WTC11 (cell line): Measurements from ENCODE around the gene STUM. TPM values are rescaled to one million over a fixed set of nuclear protein-coding genes. Genes with fewer than 3 reads are reported as not detected.

Experiments
- ATAC-seq: fragments of 200-7000 bp; cut with Tn5 transposase; 2 replicates; pipeline ENCODE4 v1.10.0; 2021; ENCODE audit warnings: mild to moderate bottlenecking, moderate library complexity
- CTCF ChIA-PET: fragments of 300-600 bp; sonication (Branson Sonifier 250); formaldehyde crosslinking; loops from one replicate; lab custom pipeline; 2021; ENCODE audit warnings: antibody characterized with exemption; lab: Charles Lee
- POLR2A ChIA-PET: fragments of 350-600 bp; sonication (Branson Sonifier 250); formaldehyde crosslinking; loops from one replicate; lab custom pipeline; 2021; ENCODE audit warnings: antibody characterized with exemption; lab: Charles Lee
- DNase-seq: peaks from one replicate; pipeline ENCODE4 v3.0.0; 2021; ENCODE audit warnings: low spot score
- H3K27ac Mint-ChIP-seq: 2 replicates; pipeline ENCODE4 v1.8.0; 2021; ENCODE audit warnings: mixed read lengths
- H3K27me3 Mint-ChIP-seq: 2 replicates; pipeline ENCODE4 v1.8.0; 2021; ENCODE audit warnings: low read depth, mild to moderate bottlenecking, moderate library complexity, mixed read lengths
- H3K36me3 Mint-ChIP-seq: 2 replicates; pipeline ENCODE4 v1.8.0; 2021; ENCODE audit warnings: mixed read lengths
- H3K4me1 Mint-ChIP-seq: 2 replicates; pipeline ENCODE4 v1.8.0; 2022; ENCODE audit warnings: mixed read lengths
- H3K4me3 Mint-ChIP-seq: 2 replicates; pipeline ENCODE4 v1.8.0; 2021; ENCODE audit warnings: mild to moderate bottlenecking, moderate library complexity, mixed read lengths
- H3K9me3 Mint-ChIP-seq: 2 replicates; pipeline ENCODE4 v1.8.0; 2021; ENCODE audit warnings: mixed read lengths
- ELF4 ChIP-seq: sonication (generic); formaldehyde crosslinking; IDR thresholded peaks from 2 replicates; pipeline ENCODE4 v1.8.1; 2022; ENCODE audit warnings: low read depth, mild to moderate bottlenecking, moderate library complexity, missing genetic modification reagents
- EMX1 ChIP-seq: fragments of 250-450 bp; sonication (Bioruptor Pico); IDR thresholded peaks from 2 replicates; pipeline ENCODE4 v1.8.0; 2021; ENCODE audit warnings: mild to moderate bottlenecking
- ESRRA ChIP-seq: sonication (generic); formaldehyde crosslinking; IDR thresholded peaks from 2 replicates; pipeline ENCODE4 v1.8.1; 2022; ENCODE audit warnings: mild to moderate bottlenecking, missing genetic modification reagents, borderline replicate concordance
- ETV6 ChIP-seq: sonication (generic); formaldehyde crosslinking; IDR thresholded peaks from 2 replicates; pipeline ENCODE4 v1.8.1; 2022; ENCODE audit warnings: mild to moderate bottlenecking, missing genetic modification reagents
- IRF2 ChIP-seq: sonication (generic); formaldehyde crosslinking; IDR thresholded peaks from 2 replicates; pipeline ENCODE4 v1.8.0; 2022; ENCODE audit warnings: low read depth, missing genetic modification reagents, borderline replicate concordance
- JAZF1 ChIP-seq: fragments of 250-450 bp; sonication (Bioruptor Pico); IDR thresholded peaks from 2 replicates; pipeline ENCODE4 v1.9.0; 2021; ENCODE audit warnings: moderate library complexity, mild to moderate bottlenecking, inconsistent platforms
- MXD4 ChIP-seq: fragments of 250-450 bp; sonication (Bioruptor Pico); IDR thresholded peaks from 2 replicates; pipeline ENCODE4 v1.8.0; 2021; ENCODE audit warnings: mild to moderate bottlenecking, moderate library complexity, borderline replicate concordance
- NFATC4 ChIP-seq: fragments of 250-450 bp; sonication (Bioruptor Pico); IDR thresholded peaks from 2 replicates; pipeline ENCODE4 v1.9.0; 2021; ENCODE audit warnings: mild to moderate bottlenecking
- NFE2L1 ChIP-seq: sonication (generic); formaldehyde crosslinking; IDR thresholded peaks from 2 replicates; pipeline ENCODE4 v1.8.1; 2023; ENCODE audit warnings: missing genetic modification reagents
- NR1H2 ChIP-seq: sonication (generic); formaldehyde crosslinking; IDR thresholded peaks from 2 replicates; pipeline ENCODE4 v1.9.0; 2021; ENCODE audit warnings: mild to moderate bottlenecking, moderate library complexity, missing genetic modification reagents
- PRRX2 ChIP-seq: fragments of 250-450 bp; sonication (Bioruptor Pico); IDR thresholded peaks from 2 replicates; pipeline ENCODE4 v1.8.0; 2021; ENCODE audit warnings: mild to moderate bottlenecking
- SMAD3 ChIP-seq: sonication (generic); formaldehyde crosslinking; IDR thresholded peaks from 2 replicates; pipeline ENCODE4 v1.8.0; 2022; ENCODE audit warnings: missing genetic modification reagents, mild to moderate bottlenecking, borderline replicate concordance
- SOX15 ChIP-seq: fragments of 250-450 bp; sonication (Bioruptor Pico); IDR thresholded peaks from 2 replicates; pipeline ENCODE4 v1.9.0; 2021; ENCODE audit warnings: mild to moderate bottlenecking
- TEAD4 ChIP-seq: sonication (generic); formaldehyde crosslinking; IDR thresholded peaks from 2 replicates; pipeline ENCODE4 v1.8.0; 2022; ENCODE audit warnings: mild to moderate bottlenecking, missing genetic modification reagents
- ZBTB21 ChIP-seq: sonication (generic); formaldehyde crosslinking; IDR thresholded peaks from 2 replicates; pipeline ENCODE4 v1.8.1; 2023; ENCODE audit warnings: mild to moderate bottlenecking, missing genetic modification reagents, borderline replicate concordance
- ZNF423 ChIP-seq: fragments of 250-450 bp; sonication (Bioruptor Pico); IDR thresholded peaks from 2 replicates; pipeline ENCODE4 v2.1.2; 2022; ENCODE audit warnings: mild to moderate bottlenecking, moderate library complexity
- total RNA-seq: library from RNA; stranded (reverse); gene quantifications from 3 replicates; pipeline ENCODE4 v1.2.3, GENCODE V29; 2021
- TF ChIP-seq, protein P1 (sequence below): sonication (generic); formaldehyde crosslinking; IDR thresholded peaks from 2 replicates; pipeline ENCODE4 v1.8.1; 2022; ENCODE audit warnings: low read depth, mild to moderate bottlenecking, moderate library complexity, missing genetic modification reagents, borderline replicate concordance
- TF ChIP-seq, protein P2 (sequence below): sonication (generic); formaldehyde crosslinking; IDR thresholded peaks from 2 replicates; pipeline ENCODE4 v1.8.0; 2022; ENCODE audit warnings: mild to moderate bottlenecking, missing genetic modification reagents
- TF ChIP-seq, protein P3 (sequence below): sonication (generic); formaldehyde crosslinking; IDR thresholded peaks from 2 replicates; pipeline ENCODE4 v1.8.1; 2023; ENCODE audit warnings: mild to moderate bottlenecking, missing genetic modification reagents
- TF ChIP-seq, protein P4 (sequence below): sonication (generic); formaldehyde crosslinking; IDR thresholded peaks from 2 replicates; pipeline ENCODE4 v1.8.1; 2022; ENCODE audit warnings: mild to moderate bottlenecking, missing genetic modification reagents, moderate library complexity, borderline replicate concordance
- TF ChIP-seq, protein P5 (sequence below): fragments of 250-450 bp; sonication (Bioruptor Pico); IDR thresholded peaks from 2 replicates; pipeline ENCODE4 v2.1.2; 2022; ENCODE audit warnings: mild to moderate bottlenecking, moderate library complexity
- TF ChIP-seq, protein P6 (sequence below): sonication (generic); formaldehyde crosslinking; IDR thresholded peaks from 2 replicates; pipeline ENCODE4 v1.8.0; 2023; ENCODE audit warnings: missing genetic modification reagents
- TF ChIP-seq, protein P7 (sequence below): fragments of 250-450 bp; sonication (Bioruptor Pico); IDR thresholded peaks from 2 replicates; pipeline ENCODE4 v1.9.0; 2021; ENCODE audit warnings: mild to moderate bottlenecking

STUM gene
- total RNA-seq, 1 experiment from 2014 or later: 2.5 TPM

DNA sequence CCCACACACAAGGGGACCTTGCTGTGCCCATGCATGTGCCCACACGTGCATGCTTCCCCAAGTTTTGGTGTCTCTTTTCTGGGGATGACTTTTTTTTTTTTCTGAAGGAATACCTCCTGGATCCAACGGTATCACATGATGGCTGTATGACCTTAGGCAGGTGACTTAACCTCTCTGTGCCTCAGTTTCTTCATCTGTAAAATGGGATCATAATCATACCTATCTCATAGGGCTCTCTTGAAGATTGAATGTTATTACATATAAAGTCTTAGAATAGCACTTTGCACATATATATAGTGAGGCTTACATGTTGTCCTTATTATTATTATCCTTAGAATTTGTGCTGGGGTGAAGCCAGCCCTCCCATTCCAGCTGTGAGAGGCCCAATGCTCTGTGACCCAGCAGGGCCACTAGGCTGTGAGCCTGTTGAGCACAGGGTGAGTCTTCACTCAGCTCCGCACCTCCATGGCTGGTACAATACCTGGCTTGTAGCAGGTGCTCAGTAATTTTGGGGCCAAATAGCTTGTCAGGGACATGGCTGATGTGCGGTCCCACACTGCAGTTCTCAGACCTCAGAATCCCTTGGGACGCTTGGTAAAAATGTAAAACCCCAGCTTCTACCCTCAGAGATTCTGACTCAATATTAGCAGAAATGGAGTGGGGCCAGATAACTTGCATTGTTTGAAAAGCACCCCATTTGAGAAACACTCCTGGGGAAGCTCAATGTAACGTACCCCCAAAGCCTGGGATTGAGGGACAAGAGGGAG, 20.6 kb downstream of the STUM start:
- peaks cover 5% of the 10 kb centered on the region; the same call in 1 of the 2 replicates for H3K9me3 Mint-ChIP-seq
- TF ChIP-seq NFE2L1: no peak
- TF ChIP-seq ZNF423 (CRISPR knock-in tag): no peak
- no peak for TF ChIP-seq SMAD3 (CRISPR knock-in tag)
- no peak for TF ChIP-seq ESRRA
- TF ChIP-seq, protein P1, sequence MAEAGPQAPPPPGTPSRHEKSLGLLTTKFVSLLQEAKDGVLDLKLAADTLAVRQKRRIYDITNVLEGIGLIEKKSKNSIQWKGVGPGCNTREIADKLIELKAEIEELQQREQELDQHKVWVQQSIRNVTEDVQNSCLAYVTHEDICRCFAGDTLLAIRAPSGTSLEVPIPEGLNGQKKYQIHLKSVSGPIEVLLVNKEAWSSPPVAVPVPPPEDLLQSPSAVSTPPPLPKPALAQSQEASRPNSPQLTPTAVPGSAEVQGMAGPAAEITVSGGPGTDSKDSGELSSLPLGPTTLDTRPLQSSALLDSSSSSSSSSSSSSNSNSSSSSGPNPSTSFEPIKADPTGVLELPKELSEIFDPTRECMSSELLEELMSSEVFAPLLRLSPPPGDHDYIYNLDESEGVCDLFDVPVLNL (CRISPR knock-in tag): no peak
- TF ChIP-seq SOX15 (CRISPR knock-in tag): no peak
- TF ChIP-seq EMX1: no peak
- TF ChIP-seq, protein P2, sequence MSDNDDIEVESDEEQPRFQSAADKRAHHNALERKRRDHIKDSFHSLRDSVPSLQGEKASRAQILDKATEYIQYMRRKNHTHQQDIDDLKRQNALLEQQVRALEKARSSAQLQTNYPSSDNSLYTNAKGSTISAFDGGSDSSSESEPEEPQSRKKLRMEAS: no peak
- TF ChIP-seq TEAD4 (CRISPR knock-in tag): no peak
- no peak for TF ChIP-seq NFATC4 (CRISPR knock-in tag)
- TF ChIP-seq PRRX2: no peak
- no peak for TF ChIP-seq ZBTB21
- TF ChIP-seq, protein P3, sequence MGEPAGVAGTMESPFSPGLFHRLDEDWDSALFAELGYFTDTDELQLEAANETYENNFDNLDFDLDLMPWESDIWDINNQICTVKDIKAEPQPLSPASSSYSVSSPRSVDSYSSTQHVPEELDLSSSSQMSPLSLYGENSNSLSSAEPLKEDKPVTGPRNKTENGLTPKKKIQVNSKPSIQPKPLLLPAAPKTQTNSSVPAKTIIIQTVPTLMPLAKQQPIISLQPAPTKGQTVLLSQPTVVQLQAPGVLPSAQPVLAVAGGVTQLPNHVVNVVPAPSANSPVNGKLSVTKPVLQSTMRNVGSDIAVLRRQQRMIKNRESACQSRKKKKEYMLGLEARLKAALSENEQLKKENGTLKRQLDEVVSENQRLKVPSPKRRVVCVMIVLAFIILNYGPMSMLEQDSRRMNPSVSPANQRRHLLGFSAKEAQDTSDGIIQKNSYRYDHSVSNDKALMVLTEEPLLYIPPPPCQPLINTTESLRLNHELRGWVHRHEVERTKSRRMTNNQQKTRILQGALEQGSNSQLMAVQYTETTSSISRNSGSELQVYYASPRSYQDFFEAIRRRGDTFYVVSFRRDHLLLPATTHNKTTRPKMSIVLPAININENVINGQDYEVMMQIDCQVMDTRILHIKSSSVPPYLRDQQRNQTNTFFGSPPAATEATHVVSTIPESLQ (CRISPR knock-in tag): no peak
- TF ChIP-seq, protein P4, sequence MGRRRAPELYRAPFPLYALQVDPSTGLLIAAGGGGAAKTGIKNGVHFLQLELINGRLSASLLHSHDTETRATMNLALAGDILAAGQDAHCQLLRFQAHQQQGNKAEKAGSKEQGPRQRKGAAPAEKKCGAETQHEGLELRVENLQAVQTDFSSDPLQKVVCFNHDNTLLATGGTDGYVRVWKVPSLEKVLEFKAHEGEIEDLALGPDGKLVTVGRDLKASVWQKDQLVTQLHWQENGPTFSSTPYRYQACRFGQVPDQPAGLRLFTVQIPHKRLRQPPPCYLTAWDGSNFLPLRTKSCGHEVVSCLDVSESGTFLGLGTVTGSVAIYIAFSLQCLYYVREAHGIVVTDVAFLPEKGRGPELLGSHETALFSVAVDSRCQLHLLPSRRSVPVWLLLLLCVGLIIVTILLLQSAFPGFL (CRISPR knock-in tag): no peak
- no peak for TF ChIP-seq MXD4 (CRISPR knock-in tag)
- TF ChIP-seq ETV6: no peak
- TF ChIP-seq IRF2 (CRISPR knock-in tag): no peak
- TF ChIP-seq, protein P5, sequence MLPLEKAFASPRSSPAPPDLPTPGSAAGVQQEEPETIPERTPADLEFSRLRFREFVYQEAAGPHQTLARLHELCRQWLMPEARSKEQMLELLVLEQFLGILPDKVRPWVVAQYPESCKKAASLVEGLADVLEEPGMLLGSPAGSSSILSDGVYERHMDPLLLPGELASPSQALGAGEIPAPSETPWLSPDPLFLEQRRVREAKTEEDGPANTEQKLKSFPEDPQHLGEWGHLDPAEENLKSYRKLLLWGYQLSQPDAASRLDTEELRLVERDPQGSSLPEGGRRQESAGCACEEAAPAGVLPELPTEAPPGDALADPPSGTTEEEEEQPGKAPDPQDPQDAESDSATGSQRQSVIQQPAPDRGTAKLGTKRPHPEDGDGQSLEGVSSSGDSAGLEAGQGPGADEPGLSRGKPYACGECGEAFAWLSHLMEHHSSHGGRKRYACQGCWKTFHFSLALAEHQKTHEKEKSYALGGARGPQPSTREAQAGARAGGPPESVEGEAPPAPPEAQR: no peak
- DNase-seq (no peak), ATAC-seq (no peak)
- no peaks in the 10 kb centered on the region; the same call in none of the 2 replicates for H3K27me3 Mint-ChIP-seq
- ChIA-PET POLR2A (interaction anchor here (1.1 kb wide), 1 partner anchor 21 kb away, joined by 8 read pairs; the partner anchor contains the start of gene STUM), CTCF (interaction anchor here (0.6 to 4.4 kb wide), 46 partner anchors 8 to 368 kb away, joined by 3 to 98 read pairs (median 4); partner anchors contain the start of genes LIN9, PARP1 and STUM)
- H3K27ac Mint-ChIP-seq: no peak overlapping the region
- H3K36me3 Mint-ChIP-seq: no peaks in the 10 kb centered on the region
- peaks cover 13% of the 10 kb centered on the region for H3K4me1 Mint-ChIP-seq
- H3K4me3 Mint-ChIP-seq: no peak overlapping the region

DNA sequence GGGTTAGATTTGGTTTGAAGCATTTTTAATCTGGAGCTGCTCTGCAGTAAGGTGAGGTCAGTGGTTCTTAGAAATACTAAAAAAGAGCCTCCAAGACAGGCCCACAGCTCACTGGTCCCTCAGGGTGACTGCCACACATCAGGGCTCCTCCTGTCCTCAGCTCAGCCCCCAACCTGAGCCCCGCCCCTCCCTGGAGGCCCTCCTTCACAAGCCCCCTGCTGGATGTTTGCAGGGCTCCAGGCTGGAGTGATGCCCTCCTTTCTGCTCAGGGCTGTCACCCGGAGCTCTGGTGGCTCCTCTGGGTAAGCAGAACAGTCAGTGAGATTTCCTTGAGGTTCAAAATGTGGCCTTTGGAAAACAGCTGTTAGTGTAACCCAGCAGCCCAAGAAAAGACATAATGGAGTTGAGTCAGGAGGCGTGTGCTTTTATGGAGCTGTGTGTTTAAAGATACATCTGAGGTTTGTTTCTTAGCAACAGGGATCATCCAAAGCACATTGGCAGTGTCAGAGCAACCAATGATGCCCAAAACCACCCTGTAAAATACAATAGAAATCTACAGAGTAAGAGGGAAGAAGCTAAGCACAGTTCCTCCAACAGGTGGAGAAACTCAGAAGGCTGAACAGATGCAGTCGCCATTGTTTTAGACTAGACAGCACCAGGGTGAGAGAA, 21.4 kb downstream of the STUM start:
- DNase-seq (peak; percentile 77), ATAC-seq (peak; percentile 94)
- peaks cover 13% of the 10 kb centered on the region for H3K4me1 Mint-ChIP-seq
- H3K4me3 Mint-ChIP-seq: no peak overlapping the region
- H3K27me3 Mint-ChIP-seq: no peaks in the 10 kb centered on the region; the same call in 1 of the 2 replicates
- H3K27ac Mint-ChIP-seq: no peak overlapping the region
- POLR2A ChIA-PET: interaction anchor here (1.1 kb wide), 1 partner anchor 22 kb away, joined by 8 read pairs; the partner anchor contains the start of gene STUM
- H3K36me3 Mint-ChIP-seq: no peaks in the 10 kb centered on the region
- no peaks in the 10 kb centered on the region for H3K9me3 Mint-ChIP-seq
- CTCF ChIA-PET: interaction anchor here (0.6 to 4.4 kb wide), 49 partner anchors 9 to 369 kb away, joined by 3 to 98 read pairs (median 4); partner anchors contain the start of genes LIN9, PARP1 and STUM
- TF ChIP-seq NR1H2 (CRISPR knock-in tag) (no peak), JAZF1 (CRISPR knock-in tag) (no peak), SMAD3 (CRISPR knock-in tag) (no peak), NFATC4 (CRISPR knock-in tag) (no peak), ETV6 (no peak), ELF4 (no peak)
- TF ChIP-seq, protein P6, sequence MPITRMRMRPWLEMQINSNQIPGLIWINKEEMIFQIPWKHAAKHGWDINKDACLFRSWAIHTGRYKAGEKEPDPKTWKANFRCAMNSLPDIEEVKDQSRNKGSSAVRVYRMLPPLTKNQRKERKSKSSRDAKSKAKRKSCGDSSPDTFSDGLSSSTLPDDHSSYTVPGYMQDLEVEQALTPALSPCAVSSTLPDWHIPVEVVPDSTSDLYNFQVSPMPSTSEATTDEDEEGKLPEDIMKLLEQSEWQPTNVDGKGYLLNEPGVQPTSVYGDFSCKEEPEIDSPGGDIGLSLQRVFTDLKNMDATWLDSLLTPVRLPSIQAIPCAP (CRISPR knock-in tag): no peak
- TF ChIP-seq, protein P7, sequence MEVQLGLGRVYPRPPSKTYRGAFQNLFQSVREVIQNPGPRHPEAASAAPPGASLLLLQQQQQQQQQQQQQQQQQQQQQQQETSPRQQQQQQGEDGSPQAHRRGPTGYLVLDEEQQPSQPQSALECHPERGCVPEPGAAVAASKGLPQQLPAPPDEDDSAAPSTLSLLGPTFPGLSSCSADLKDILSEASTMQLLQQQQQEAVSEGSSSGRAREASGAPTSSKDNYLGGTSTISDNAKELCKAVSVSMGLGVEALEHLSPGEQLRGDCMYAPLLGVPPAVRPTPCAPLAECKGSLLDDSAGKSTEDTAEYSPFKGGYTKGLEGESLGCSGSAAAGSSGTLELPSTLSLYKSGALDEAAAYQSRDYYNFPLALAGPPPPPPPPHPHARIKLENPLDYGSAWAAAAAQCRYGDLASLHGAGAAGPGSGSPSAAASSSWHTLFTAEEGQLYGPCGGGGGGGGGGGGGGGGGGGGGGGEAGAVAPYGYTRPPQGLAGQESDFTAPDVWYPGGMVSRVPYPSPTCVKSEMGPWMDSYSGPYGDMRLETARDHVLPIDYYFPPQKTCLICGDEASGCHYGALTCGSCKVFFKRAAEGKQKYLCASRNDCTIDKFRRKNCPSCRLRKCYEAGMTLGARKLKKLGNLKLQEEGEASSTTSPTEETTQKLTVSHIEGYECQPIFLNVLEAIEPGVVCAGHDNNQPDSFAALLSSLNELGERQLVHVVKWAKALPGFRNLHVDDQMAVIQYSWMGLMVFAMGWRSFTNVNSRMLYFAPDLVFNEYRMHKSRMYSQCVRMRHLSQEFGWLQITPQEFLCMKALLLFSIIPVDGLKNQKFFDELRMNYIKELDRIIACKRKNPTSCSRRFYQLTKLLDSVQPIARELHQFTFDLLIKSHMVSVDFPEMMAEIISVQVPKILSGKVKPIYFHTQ (CRISPR knock-in tag): no peak
